ENCODE measurements around the gene THEM4. TPM values are rescaled to one million over a fixed set of nuclear protein-coding genes. Genes with fewer than 3 reads are reported as not detected.

THEM4 gene
- total and polyA plus RNA-seq, 2 of the 8 experiments (the other 6 are each of a cell fraction or from before 2014, with no cell fraction given), result 9.9 to 11.2 TPM

- no peak overlapping the region for H3K9ac ChIP-seq (replicated peaks in 1 of 4; ENCODE audit: extremely low read depth in 1 of 4, low read depth in 3 of 4, low read length in 3 of 4)
- no peak overlapping the region for H3K4ac ChIP-seq (replicated peaks; ENCODE audit: insufficient read length, low read depth, low read length)
- no peak overlapping the region for H2BK20ac ChIP-seq (ENCODE audit: low read length)
- ChIA-PET CTCF (ENCODE audit: partially characterized antibody) (interaction anchor here (0.6 to 15.6 kb wide), 3 partner anchors 9 to 365 kb away, joined by 3 to 553 read pairs (median 3); partner anchors contain the start of gene S100A10), POLR2A (ENCODE audit: partially characterized antibody) (no interaction called here)
- no peak for DNase-seq (ENCODE audit: low read depth in 1 of 2, low spot score in 2 of 2)
- H3K56ac ChIP-seq (replicated peaks; ENCODE audit: insufficient read length, low read depth, low read length), result no peak overlapping the region
- H4K20me1 ChIP-seq (replicated peaks in 1 of 2; ENCODE audit: control insufficient read depth in 1 of 2, insufficient read depth in 2 of 2, low read length in 2 of 2), result no peaks in the 10 kb centered on the region
- H3K79me2 ChIP-seq (ENCODE audit: control insufficient read depth in 1 of 2, insufficient read depth in 2 of 2, low read length in 2 of 2), result no peaks in the 10 kb centered on the region
- FAIRE-seq, result no peak
- no peak overlapping the region for H3K4me2 ChIP-seq (ENCODE audit: insufficient read depth in 1 of 2, low read depth in 2 of 2, low read length in 2 of 2)
- H3K27ac ChIP-seq (ENCODE audit: low read depth, low read length), result no peak overlapping the region
- H3K36me3 ChIP-seq (ENCODE audit: control insufficient read depth in 2 of 4, insufficient read depth in 4 of 4, low read length in 3 of 4), result no peaks in the 10 kb centered on the region
- 91% methylated on average over 2 of the region's 2 CpGs; no CpG with 5 or more reads in 1 of the 2 experiments for WGBS, 2 experiments (ENCODE audit: extremely low coverage in 1 of 2, insufficient coverage in 1 of 2, insufficient read length in 1 of 2, insufficient replicate concordance in 2 of 2, low coverage in 1 of 2, low lambda C conversion rate in 2 of 2, missing lambda C conversion rate in 1 of 2)
- no peak overlapping the region for H3K18ac ChIP-seq (ENCODE audit: extremely low read depth, low read length)
- no peak for TF ChIP-seq SP2 (IDR thresholded peaks at IDR 0.05; ENCODE audit: low read length)
- TF ChIP-seq BCL11A (IDR thresholded peaks at IDR 0.05; ENCODE audit: low read depth in 2 of 2, low read length in 2 of 2), result no peak
- TF ChIP-seq CBX8 (IDR thresholded peaks at IDR 0.05; ENCODE audit: borderline replicate concordance, low read depth, low read length), result no peak
- TF ChIP-seq EP300 (IDR thresholded peaks at IDR 0.05; ENCODE audit: borderline replicate concordance in 1 of 2, low read depth in 2 of 2, low read length in 2 of 2), result no peak
- TF ChIP-seq CREB1 (IDR thresholded peaks at IDR 0.05), result no peak
- TF ChIP-seq EGR1 (IDR thresholded peaks at IDR 0.05; ENCODE audit: borderline replicate concordance, low read depth, low read length), result no peak
- TF ChIP-seq NRF1 (IDR thresholded peaks at IDR 0.05; ENCODE audit: low read depth, low read length), result no peak
- TF ChIP-seq BACH1 (IDR thresholded peaks at IDR 0.05; ENCODE audit: low read length), result no peak
- no peak for TF ChIP-seq TEAD4 (IDR thresholded peaks at IDR 0.05; ENCODE audit: low read depth, low read length)
- no peak for TF ChIP-seq JUN (IDR thresholded peaks at IDR 0.05; ENCODE audit: low read depth, low read length)
- no peak overlapping the region for H3K4me3 ChIP-seq (ENCODE audit: extremely low read depth in 1 of 4, insufficient read depth in 2 of 4, low read depth in 3 of 4, low read length in 4 of 4)
- no peak overlapping the region for H2BK15ac ChIP-seq (ENCODE audit: low read length)
- no peak overlapping the region for H2BK5ac ChIP-seq (ENCODE audit: low read depth, low read length)
- no peak overlapping the region for H4K5ac ChIP-seq (ENCODE audit: insufficient read length, low read depth, low read length)
- H3K4me1 ChIP-seq (replicated peaks in 1 of 4; ENCODE audit: control insufficient read depth in 3 of 4, insufficient read depth in 4 of 4, low read length in 3 of 4), result no peaks in the 10 kb centered on the region
- no peak overlapping the region for H3K23ac ChIP-seq (ENCODE audit: insufficient read length)
- no peaks in the 10 kb centered on the region for H3K23me2 ChIP-seq (ENCODE audit: low read depth, low read length)
- H3K79me1 ChIP-seq (ENCODE audit: low read depth, low read length), result no peaks in the 10 kb centered on the region
- H2BK12ac ChIP-seq (ENCODE audit: low read depth, low read length), result no peak overlapping the region
- no peak overlapping the region for H2BK120ac ChIP-seq (replicated peaks; ENCODE audit: low read depth, low read length)
- H2AFZ ChIP-seq (ENCODE audit: low read length), result no peak overlapping the region
- H4K8ac ChIP-seq (ENCODE audit: extremely low read depth, insufficient read depth, low read length), result no peak overlapping the region
- no peak overlapping the region for H4K91ac ChIP-seq (replicated peaks; ENCODE audit: insufficient read length, low read length)
- no peak overlapping the region for H2AK5ac ChIP-seq (ENCODE audit: low read depth, low read length)
- no peak overlapping the region for H3K14ac ChIP-seq (ENCODE audit: insufficient read length)
- no peaks in the 10 kb centered on the region for H3K9me3 ChIP-seq (ENCODE audit: insufficient read depth in 2 of 2, low read depth in 1 of 2, low read length in 1 of 2)
- no peaks in the 10 kb centered on the region for H3K27me3 ChIP-seq (replicated peaks in 1 of 4; ENCODE audit: control insufficient read depth in 3 of 4, extremely low read depth in 1 of 4, insufficient read depth in 3 of 4, low read length in 3 of 4)
These were observed 49.6 kb upstream of the THEM4 start for GRCh38 chr1:151958959-151959358.
